Rectal smooth muscle tissue (tissue), 1 donor: Measurements from ENCODE around the gene EIF3CL.
"Not testable (repeated sequence)": the region's sequence is repeated elsewhere in the genome, so short reads cannot be mapped to it uniquely, and the experiment has no call there.

Source experiments
- H3K27ac ChIP-seq: one replicate; pipeline ENCODE4 v1.7.0; 2013; ENCODE audit warnings: low read depth, low read length, inconsistent platforms
- H3K27me3 ChIP-seq: one replicate; pipeline ENCODE4 v1.7.0; 2013; ENCODE audit warnings: low read length; ENCODE audit not compliant: control insufficient read depth, insufficient read depth
- H3K36me3 ChIP-seq: one replicate; pipeline ENCODE4 v1.7.0; 2013; ENCODE audit warnings: low read length; ENCODE audit not compliant: control insufficient read depth, insufficient read depth
- H3K4me1 ChIP-seq: one replicate; pipeline ENCODE4 v1.7.0; 2013; ENCODE audit warnings: low read length; ENCODE audit not compliant: control insufficient read depth, insufficient read depth
- H3K4me3 ChIP-seq: one replicate; pipeline ENCODE4 v1.7.0; 2013; ENCODE audit warnings: low read length
- H3K9ac ChIP-seq: one replicate; pipeline ENCODE4 v1.7.0; 2013; ENCODE audit warnings: low read length

The EIF3CL gene

DNA sequence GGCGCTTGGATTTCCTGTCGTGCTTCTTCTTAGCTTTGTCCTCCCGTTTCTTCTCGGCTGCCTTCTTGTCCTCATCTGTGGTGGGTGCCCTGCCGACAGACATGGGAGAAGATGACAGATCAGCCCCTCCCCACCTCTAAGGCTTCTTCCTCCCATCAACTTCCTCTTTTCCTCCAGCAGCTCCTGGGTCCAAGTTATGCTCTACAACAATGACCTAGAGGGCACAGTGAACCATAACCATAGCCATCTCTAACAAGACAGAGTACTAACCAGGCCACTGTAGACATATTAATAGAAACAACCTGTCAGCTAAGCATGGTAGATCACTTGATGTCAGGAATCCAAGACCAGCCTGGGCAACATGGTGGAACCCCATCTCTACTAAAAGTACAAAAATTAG is 11.6 kb downstream of the EIF3CL start:
- H3K27me3 ChIP-seq: not testable (repeated sequence)

DNA sequence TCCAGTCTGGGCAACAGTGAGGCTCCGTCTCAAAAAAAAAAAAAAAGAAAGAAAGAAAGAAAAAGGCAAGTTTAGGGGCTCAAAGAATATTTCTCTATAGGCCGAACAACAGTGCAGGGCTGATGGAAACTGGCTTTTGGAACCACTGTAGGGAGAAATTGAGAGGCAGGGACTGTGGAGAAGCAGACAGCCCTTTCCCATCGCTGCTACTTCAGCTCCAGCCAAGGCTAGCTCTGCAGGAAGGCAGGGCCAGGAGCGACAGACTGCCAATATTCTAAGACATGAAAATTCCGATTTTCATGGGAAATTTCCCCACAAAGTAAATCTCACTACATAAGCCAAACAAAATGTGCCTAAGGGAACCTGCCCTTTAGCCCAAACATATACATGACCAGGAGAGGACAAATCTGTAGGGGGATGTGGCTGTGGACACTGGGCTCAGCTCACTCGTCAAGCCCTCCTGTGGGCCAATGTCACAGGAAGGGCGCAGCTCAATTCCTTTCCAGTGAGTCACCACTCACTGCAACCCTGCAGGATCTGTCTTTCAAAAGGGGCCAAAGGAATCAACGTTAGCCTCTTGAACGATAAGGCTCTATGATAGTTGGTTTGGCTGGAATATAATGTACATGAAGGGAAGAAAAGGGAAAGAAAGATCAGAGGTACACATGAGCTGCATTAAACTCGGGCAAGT is 21.3 kb downstream of the EIF3CL start:
- not testable (repeated sequence) for H3K27ac ChIP-seq, H3K4me3 ChIP-seq

More for the DNA sequence above, 11.6 kb downstream of the EIF3CL start:
- H3K27ac ChIP-seq, H3K4me3 ChIP-seq, H3K36me3 ChIP-seq, H3K9ac ChIP-seq, H3K4me1 ChIP-seq: not testable (repeated sequence)

DNA sequence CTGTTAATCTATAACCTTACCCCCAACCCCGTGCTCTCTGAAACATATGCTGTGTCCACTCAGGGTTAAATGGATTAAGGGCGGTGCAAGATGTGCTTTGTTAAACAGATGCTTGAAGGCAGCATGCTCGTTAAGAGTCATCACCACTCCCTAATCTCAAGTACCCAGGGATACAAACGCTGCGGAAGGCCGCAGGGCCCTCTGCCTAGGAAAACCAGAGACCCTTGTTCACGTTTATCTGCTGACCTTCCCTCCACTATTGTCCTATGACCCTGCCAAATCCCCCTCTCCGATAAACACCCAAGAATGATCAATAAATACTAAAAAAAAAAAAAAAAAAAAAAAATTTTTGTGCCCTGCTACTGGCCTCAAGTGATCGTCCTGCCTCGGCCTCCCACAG is 25.8 kb downstream of the EIF3CL start:
- not testable (repeated sequence) for H3K36me3 ChIP-seq, H3K4me1 ChIP-seq, H3K4me3 ChIP-seq, H3K27me3 ChIP-seq, H3K9ac ChIP-seq, H3K27ac ChIP-seq

More for the DNA sequence above, 21.3 kb downstream of the EIF3CL start:
- not testable (repeated sequence) for H3K36me3 ChIP-seq, H3K27me3 ChIP-seq, H3K4me1 ChIP-seq, H3K9ac ChIP-seq

DNA sequence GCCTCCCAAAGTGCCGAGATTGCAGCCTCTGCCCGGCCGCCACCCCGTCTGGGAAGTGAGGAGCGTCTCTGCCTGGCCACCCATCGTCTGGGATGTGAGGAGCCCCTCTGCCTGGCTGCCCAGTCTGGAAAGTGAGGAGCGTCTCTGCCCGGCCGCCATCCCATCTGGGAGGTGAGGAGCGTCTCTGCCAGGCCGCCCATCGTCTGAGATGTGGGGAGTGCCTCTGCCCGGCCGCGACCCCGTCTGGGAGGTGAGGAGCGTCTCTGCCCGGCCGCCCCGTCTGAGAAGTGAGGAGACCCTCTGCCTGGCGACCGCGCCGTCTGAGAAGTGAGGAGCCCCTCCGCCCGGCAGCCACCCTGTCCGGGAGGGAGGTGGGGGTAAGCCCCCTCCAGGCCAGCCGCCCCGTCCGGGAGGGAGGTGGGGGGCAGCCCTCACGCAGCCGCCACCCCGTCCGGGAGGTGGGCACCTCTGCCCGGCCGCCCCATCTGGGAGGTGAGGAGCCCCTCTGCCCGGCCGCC is 26.5 kb downstream of the EIF3CL start:
- H3K9ac ChIP-seq, H3K27ac ChIP-seq, H3K4me1 ChIP-seq, H3K4me3 ChIP-seq, H3K36me3 ChIP-seq, H3K27me3 ChIP-seq: not testable (repeated sequence)

DNA sequence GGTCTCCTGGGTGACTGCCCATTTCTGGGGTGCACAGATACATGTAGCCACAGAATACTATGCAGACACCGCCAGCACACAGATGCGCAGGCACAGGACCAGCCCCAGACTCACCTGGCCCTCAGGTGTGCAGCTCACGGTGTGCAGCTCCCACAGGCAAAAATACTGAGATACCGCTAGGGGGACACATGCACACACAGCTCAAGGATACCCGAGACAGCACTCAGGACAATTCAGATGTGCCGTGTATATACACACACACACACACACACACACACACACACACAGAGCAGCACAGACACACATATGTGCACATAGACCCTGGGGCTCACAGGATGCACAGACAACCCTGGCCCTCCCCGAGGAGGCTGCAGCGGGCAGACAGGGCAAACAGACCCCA is 28.5 kb downstream of the EIF3CL start:
- H3K36me3 ChIP-seq, H3K4me1 ChIP-seq, H3K9ac ChIP-seq, H3K27me3 ChIP-seq, H3K27ac ChIP-seq, H3K4me3 ChIP-seq: not testable (repeated sequence)

DNA sequence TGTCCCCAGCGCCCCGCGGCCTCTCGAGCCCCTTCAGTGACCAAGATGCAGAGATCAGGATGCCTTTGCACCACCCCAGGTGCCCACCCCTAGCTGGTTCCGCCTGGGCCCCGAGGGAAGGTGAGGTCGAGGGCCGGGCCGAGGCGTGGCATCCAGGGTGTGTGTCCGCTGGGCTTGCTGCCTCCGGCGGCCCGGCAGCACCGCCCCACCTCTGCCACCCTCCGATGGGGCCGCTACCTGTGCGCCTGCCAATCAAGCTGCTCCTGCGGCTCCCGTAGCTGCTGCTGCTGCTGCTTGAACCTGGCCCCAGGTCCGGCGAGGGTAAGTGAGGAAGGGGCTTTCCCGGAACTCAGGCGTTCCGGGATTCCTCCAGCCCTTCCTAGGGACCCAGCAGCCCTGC is 29.4 kb downstream of the EIF3CL start:
- H3K36me3 ChIP-seq: not testable (repeated sequence)

DNA sequence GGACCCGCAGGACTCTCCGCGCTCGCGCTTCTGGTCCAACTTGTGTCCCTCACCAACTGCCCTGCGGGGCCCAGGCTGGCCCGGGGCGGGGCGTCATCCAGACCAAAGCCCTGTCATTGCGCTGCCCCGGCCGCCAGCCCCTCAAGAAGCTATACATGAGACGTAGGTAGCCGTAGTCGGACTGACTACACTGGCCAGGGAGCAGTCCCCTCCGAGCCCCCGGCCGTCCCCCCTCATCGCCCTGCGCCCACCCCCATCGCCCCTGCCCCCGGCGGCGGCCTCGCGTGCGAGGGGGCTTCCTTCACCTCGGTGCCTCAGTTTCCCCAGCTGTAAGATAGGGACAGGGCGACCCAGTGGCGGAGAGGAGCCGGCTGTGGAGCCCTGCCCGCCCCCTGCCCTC is 35.7 kb downstream of the EIF3CL start:
- H3K4me3 ChIP-seq, H3K4me1 ChIP-seq, H3K27ac ChIP-seq, H3K36me3 ChIP-seq, H3K27me3 ChIP-seq, H3K9ac ChIP-seq: not testable (repeated sequence)

More for the DNA sequence above, 29.4 kb downstream of the EIF3CL start:
- not testable (repeated sequence) for H3K4me3 ChIP-seq, H3K27ac ChIP-seq, H3K4me1 ChIP-seq, H3K27me3 ChIP-seq, H3K9ac ChIP-seq

DNA sequence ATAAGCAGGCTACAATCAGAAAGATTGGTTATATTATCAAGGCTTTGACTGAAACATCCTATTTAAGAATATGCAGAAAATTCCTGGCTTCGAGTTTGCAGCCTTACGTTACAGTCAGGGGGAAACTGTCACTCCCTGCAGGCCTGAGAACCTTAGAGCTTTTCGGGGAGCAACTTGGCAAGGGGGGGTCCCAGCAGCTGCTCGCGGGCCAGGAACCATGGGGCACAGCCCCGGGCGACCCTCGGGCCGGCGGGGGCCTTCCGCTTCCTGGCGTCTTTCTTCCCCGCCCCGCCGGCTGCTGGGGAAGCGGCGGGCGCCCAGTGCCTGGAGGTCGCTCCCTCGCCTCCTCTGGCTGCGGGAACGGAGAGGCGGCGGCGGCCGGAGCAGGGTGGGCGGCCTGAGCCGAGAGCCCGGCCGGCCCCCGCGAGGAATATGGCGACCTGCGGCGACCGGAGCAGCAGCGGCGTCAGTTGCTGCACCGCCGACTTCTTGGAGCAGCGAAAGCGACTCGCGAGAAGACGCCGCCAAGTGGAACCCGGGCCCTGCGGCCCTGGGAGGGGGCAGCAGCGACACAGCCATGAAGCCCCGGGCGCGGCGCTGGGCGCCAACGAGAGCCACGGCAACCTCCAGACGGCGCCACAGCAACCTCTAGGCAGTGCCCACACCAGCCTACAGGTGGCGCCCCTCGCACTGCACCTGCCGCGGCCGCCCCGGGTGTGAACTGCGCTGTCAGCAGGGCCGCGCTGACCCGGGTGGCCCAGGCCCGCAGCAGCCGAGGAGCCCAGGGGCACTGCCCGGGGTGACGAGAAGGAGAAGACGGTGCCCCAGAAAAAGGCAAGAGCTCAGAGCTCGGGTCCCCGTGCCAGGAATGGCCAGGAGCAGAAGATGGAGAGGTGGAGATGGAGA is 39.1 kb downstream of the EIF3CL start:
- not testable (repeated sequence) for H3K27me3 ChIP-seq, H3K36me3 ChIP-seq, H3K4me1 ChIP-seq, H3K9ac ChIP-seq, H3K4me3 ChIP-seq, H3K27ac ChIP-seq

DNA sequence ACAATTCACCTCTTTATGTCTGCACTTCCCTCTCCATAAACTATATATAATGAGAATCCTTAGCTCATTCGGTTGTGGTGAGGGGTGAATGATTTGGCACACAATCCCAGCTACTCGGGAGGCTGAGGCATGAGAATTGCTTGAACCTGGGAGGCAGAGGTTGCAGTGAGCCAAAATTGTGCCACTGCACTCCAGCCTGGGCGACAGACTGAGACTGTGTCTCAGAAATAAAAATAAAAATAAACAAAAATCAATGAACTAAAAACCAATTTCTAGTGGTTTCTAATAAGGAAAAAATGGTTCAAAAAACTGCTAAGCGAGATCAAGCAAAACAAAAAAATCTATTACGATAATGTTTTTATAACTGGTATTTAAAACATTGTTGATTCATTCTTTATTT is 40.2 kb downstream of the EIF3CL start, which contains the start of gene NPIPB6:
Gene NPIPB6, minus strand, starts transcription at position 101 of the 400 bp plus-strand sequence. CDS start 686 bp downstream, outside the sequence.
- not testable (repeated sequence) for H3K36me3 ChIP-seq, H3K27ac ChIP-seq, H3K27me3 ChIP-seq, H3K4me1 ChIP-seq, H3K9ac ChIP-seq, H3K4me3 ChIP-seq

DNA sequence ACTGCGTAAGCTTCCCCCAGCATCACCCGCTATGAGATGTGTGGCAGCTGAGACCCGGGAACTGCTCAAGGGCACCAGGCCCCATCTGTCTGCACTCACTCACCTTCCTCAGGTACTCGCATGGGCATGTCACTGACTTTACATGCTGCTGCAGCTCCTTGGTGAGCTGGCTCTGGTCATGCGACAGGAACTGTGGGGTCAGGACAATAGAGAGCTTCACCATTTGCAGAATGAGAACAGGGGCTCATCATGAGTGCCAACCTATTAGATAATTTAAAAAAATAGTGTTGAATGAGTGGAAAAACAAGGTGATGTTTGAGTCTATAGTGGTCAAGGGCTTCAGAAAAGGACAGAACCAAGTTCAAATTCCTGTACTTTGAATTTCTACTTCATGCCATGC is 41.0 kb downstream of the EIF3CL start:
- H3K36me3 ChIP-seq, H3K27ac ChIP-seq, H3K4me3 ChIP-seq, H3K27me3 ChIP-seq, H3K4me1 ChIP-seq, H3K9ac ChIP-seq: not testable (repeated sequence)

DNA sequence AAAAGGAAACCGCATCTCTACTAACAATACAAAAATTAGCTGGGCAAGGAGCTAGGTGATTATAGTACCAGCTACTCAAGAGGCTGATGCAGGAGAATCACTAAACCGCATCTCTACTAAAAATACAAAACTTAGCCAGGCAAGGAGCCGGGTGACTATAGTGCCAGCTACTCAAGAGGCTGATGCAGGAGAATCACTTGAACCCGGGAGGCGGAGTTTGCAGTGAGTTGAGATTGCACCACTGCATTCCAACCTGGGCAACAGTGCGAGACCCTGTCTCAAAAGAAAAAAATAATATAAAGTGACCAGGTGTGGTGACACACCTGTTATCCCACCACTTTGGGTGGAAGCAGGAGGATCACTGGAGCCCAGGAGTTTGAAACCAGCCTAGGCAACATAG is 65.4 kb downstream of the EIF3CL start:
- not testable (repeated sequence) for H3K4me3 ChIP-seq, H3K9ac ChIP-seq, H3K36me3 ChIP-seq, H3K4me1 ChIP-seq, H3K27me3 ChIP-seq, H3K27ac ChIP-seq

DNA sequence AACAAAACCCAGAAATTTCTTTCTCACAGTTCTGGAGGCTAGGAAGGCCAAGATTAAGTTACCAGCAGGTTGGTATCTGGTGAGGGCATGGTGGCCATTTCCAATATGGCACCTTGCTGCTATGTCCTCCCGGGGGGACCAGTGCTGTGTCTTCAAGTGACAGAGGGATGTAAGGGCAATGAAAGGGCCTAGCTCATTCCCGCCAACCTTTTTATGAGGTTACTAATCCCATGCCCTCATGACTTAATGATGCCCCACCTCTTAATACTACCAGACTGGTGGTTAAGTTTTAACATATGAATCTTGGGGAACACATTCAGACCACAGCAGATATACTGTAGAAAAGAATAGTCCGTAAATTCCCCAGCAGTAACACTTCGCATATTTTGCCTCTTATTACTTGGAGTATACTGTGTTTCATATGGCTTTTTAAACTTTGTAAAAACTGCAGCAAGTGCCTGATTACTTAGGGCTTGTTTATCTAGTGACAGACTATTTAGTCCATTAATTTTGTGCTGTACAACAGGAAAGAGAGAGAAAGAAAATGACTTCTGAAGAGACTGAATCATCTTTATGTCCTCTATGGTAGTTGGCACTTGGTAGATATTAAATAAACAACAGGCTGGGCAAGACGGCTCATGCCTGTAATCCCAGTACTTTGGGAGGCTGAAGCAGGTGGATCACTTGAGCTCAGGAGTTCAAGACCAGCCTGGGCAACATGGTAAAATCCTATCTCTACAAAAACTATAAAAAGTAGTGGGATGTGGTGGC is 66.5 kb downstream of the EIF3CL start:
- not testable (repeated sequence) for H3K27ac ChIP-seq, H3K36me3 ChIP-seq, H3K4me3 ChIP-seq, H3K27me3 ChIP-seq, H3K4me1 ChIP-seq, H3K9ac ChIP-seq
